HFFc6 (cell line): ENCODE results near the gene ABCA5. TPM values are rescaled to one million over a fixed set of nuclear protein-coding genes. Genes with fewer than 3 reads are reported as not detected.
"Not testable (repeated sequence)": the region's sequence is repeated elsewhere in the genome, so short reads cannot be mapped to it uniquely, and the experiment has no call there.

Experiments
- DNase-seq: peaks from one replicate; pipeline ENCODE4 v3.0.0-alpha.2; 2018
- H3K27ac Mint-ChIP-seq: 2 replicates; pipeline ENCODE4 v1.8.0; 2020; ENCODE audit warnings: mild to moderate bottlenecking, mixed read lengths
- H3K27me3 Mint-ChIP-seq: 2 replicates; pipeline ENCODE4 v1.8.0; 2021; ENCODE audit warnings: mild to moderate bottlenecking, moderate library complexity, mixed read lengths; ENCODE audit not compliant: insufficient read depth
- H3K36me3 Mint-ChIP-seq: 2 replicates; pipeline ENCODE4 v1.8.0; 2021; ENCODE audit warnings: low read depth, mixed read lengths
- H3K4me1 Mint-ChIP-seq: 2 replicates; pipeline ENCODE4 v1.8.0; 2020; ENCODE audit warnings: low read depth, mixed read lengths
- H3K4me3 Mint-ChIP-seq: 2 replicates; pipeline ENCODE4 v1.8.0; 2020; ENCODE audit warnings: mild to moderate bottlenecking, moderate library complexity, mixed read lengths
- H3K9me3 Mint-ChIP-seq: 2 replicates; pipeline ENCODE4 v1.8.0; 2020; ENCODE audit warnings: mild to moderate bottlenecking, mixed read lengths
- CTCF ChIP-seq: fragments of 200-600 bp; sonication (generic); IDR thresholded peaks from 2 replicates; pipeline ENCODE4 v1.5.0; 2021; ENCODE audit warnings: antibody characterized with exemption, mild to moderate bottlenecking
- total RNA-seq, 6 experiments: library from RNA; stranded (reverse); fragmentation: NEBNext Ultra II Directional; extraction: Animal tissue kit (Norgen Biotek cat#: 25700); gene quantifications; 2 replicates in 1 of 6; 3 replicates in 5 of 6; pipeline ENCODE4 v1.2.3, GENCODE V29; 2021

ABCA5 gene
- total RNA-seq, 6 experiments from 2014 or later, result 4.7 to 8.5 (median 5.3) TPM

DNA sequence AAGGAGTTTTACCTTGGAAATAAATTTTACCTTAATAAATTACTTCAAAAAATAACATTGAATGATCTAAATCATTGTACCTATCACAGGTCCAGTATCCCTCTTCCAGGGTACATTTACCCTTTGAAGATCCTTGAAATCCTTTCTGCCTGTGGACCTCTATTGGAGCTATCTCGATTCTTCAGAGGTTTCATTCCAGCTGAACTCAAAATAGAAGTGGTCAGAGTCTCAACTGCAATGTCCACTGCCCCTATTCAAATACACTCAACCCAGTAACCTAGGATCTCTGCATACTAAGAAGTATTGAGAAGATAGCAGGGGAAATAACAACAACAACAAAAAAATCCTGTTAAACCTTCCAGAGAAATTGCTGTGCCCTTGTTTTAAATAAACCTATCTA is 9.3 kb downstream of the ABCA5 start:
- DNase-seq, result no peak
- Mint-ChIP-seq H3K4me3 (no peak overlapping the region), H3K27ac (no peak overlapping the region), H3K9me3 (no peaks in the 10 kb centered on the region), H3K4me1 (no peaks in the 10 kb centered on the region), H3K36me3 (no peaks in the 10 kb centered on the region), H3K27me3 (no peaks in the 10 kb centered on the region)
- TF ChIP-seq CTCF, result no peak

- H3K27ac Mint-ChIP-seq, result no peak overlapping the region
- no peaks in the 10 kb centered on the region for H3K27me3 Mint-ChIP-seq
- H3K36me3 Mint-ChIP-seq, result no peaks in the 10 kb centered on the region
- DNase-seq, result no peak
- no peak for TF ChIP-seq CTCF
- H3K4me3 Mint-ChIP-seq, result no peak overlapping the region
- no peaks in the 10 kb centered on the region for H3K9me3 Mint-ChIP-seq
- H3K4me1 Mint-ChIP-seq, result no peaks in the 10 kb centered on the region
Observed at GRCh38 chr17:69314246-69315065, 12.5 kb downstream of the ABCA5 start.

GRCh38 chr17:69305177-69305576 is 21.8 kb downstream of the ABCA5 start:
- TF ChIP-seq CTCF, result no peak
- Mint-ChIP-seq H3K4me1 (no peaks in the 10 kb centered on the region), H3K4me3 (no peak overlapping the region), H3K9me3 (no peaks in the 10 kb centered on the region), H3K27me3 (no peaks in the 10 kb centered on the region), H3K36me3 (no peaks in the 10 kb centered on the region), H3K27ac (no peak overlapping the region)
- no peak for DNase-seq

DNA sequence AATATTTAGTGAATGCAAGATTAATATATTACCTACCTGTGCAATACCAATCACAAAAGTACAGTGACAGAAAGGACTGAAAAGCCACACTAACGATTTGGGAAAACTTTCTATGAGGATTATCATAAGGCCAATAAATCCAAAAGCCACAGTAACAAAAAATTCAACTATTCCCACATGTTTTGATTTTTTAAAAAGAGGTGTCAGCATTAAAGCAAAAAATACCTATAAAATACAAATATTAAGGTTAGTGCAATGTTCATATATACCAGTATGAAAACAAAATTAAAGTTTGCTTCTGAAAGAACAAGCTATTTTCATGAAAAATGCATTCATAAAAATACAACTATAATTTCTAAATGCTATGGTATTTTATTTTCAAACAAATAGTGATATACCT is 24.3 kb downstream of the ABCA5 start:
- no peaks in the 10 kb centered on the region for H3K36me3 Mint-ChIP-seq
- no peak for TF ChIP-seq CTCF
- H3K27ac Mint-ChIP-seq, result no peak overlapping the region
- DNase-seq, result no peak
- no peak overlapping the region for H3K4me3 Mint-ChIP-seq
- no peaks in the 10 kb centered on the region for H3K27me3 Mint-ChIP-seq
- H3K9me3 Mint-ChIP-seq, result no peaks in the 10 kb centered on the region
- H3K4me1 Mint-ChIP-seq, result no peaks in the 10 kb centered on the region; the same call in 1 of the 2 replicates

GRCh38 chr17:69300222-69300621 is 26.7 kb downstream of the ABCA5 start:
- TF ChIP-seq CTCF, result no peak
- no peak for DNase-seq

GRCh38 chr17:69298120-69298722 is 28.7 kb downstream of the ABCA5 start:
- H3K4me1 Mint-ChIP-seq, H3K27ac Mint-ChIP-seq, H3K27me3 Mint-ChIP-seq, DNase-seq, H3K36me3 Mint-ChIP-seq, H3K9me3 Mint-ChIP-seq, H3K4me3 Mint-ChIP-seq: not testable (repeated sequence)

More at GRCh38 chr17:69300222-69300621, 26.7 kb downstream of the ABCA5 start:
- H3K36me3 Mint-ChIP-seq, result no peaks in the 10 kb centered on the region
- H3K4me1 Mint-ChIP-seq, result no peaks in the 10 kb centered on the region; the same call in 1 of the 2 replicates
- H3K27me3 Mint-ChIP-seq, result no peaks in the 10 kb centered on the region
- H3K27ac Mint-ChIP-seq, result no peak overlapping the region
- H3K9me3 Mint-ChIP-seq, result no peaks in the 10 kb centered on the region
- H3K4me3 Mint-ChIP-seq, result no peak overlapping the region
